SK-N-MC (cell line): ENCODE data around the gene APP.
"Not testable (repeated sequence)": the region's sequence is repeated elsewhere in the genome, so short reads cannot be mapped to it uniquely, and the experiment has no call there.

Source experiments
- DNase-seq: peaks from one replicate; pipeline ENCODE4 v3.0.0-alpha.2; 2011; ENCODE audit warnings: low read depth, low spot score
- H3K27ac ChIP-seq: fragments of 200-600 bp; sonication (generic); 2 replicates; pipeline ENCODE4 v1.5.1; 2016; ENCODE audit warnings: mixed run types
- H3K36me3 ChIP-seq: fragments of 200-600 bp; sonication (generic); 2 replicates; pipeline ENCODE4 v1.6.1; 2017; ENCODE audit warnings: antibody characterized with exemption, low read length, mixed read lengths; ENCODE audit not compliant: insufficient read depth
- H3K4me3 ChIP-seq: fragments of 200-600 bp; sonication (generic); 2 replicates; pipeline ENCODE4 v1.5.1; 2016
- H3K9ac ChIP-seq: fragments of 200-600 bp; sonication (generic); 2 replicates; pipeline ENCODE4 v1.8.0; 2017; ENCODE audit warnings: mixed run types, mixed read lengths; ENCODE audit not compliant: insufficient read length
- H3K9me3 ChIP-seq: fragments of 200-600 bp; sonication (generic); 2 replicates; pipeline ENCODE4 v1.6.1; 2017; ENCODE audit warnings: low read depth, mild to moderate bottlenecking, antibody characterized with exemption, low read length, moderate library complexity, mixed read lengths
- EZH2 ChIP-seq: fragments of 200-600 bp; sonication (generic); IDR thresholded peaks from one replicate; pipeline ENCODE4 v1.6.1; 2017; ENCODE audit warnings: antibody characterized with exemption
- FOXP2 ChIP-seq: optimal IDR thresholded peaks from 2 replicates; pipeline ENCODE3; 2011; ENCODE audit warnings: mild to moderate bottlenecking, moderate library complexity; ENCODE audit not compliant: insufficient read depth; ENCODE audit errors: extremely low read length, control extremely low read depth
- POLR2AphosphoS5 ChIP-seq: IDR thresholded peaks from 2 replicates; pipeline ENCODE4 v1.6.1; 2012; ENCODE audit warnings: mild to moderate bottlenecking, low read depth, low read length, borderline replicate concordance

The APP gene

GRCh38 chr21:26140164-26140579 is 30.4 kb downstream of the APP start:
- Histone ChIP-seq H3K4me3 (no peak overlapping the region), H3K9ac (no peak overlapping the region), H3K9me3 (no peaks in the 10 kb centered on the region), H3K27ac (no peak overlapping the region), H3K36me3 (peaks cover 38% of the 10 kb centered on the region)
- TF ChIP-seq POLR2AphosphoS5 (no peak), FOXP2 (no peak), EZH2 (no peak)
- no peak for DNase-seq

GRCh38 chr21:26138615-26139257 is 31.8 kb downstream of the APP start:
- TF ChIP-seq POLR2AphosphoS5: no peak
- no peak for TF ChIP-seq FOXP2
- no peak for TF ChIP-seq EZH2
- DNase-seq: no peak
- Histone ChIP-seq H3K36me3 (peaks cover 29% of the 10 kb centered on the region), H3K9ac (no peak overlapping the region), H3K27ac (peak overlapping the region; percentile 22; the same call in 1 of the 2 replicates), H3K4me3 (no peak overlapping the region), H3K9me3 (no peaks in the 10 kb centered on the region)

DNA sequence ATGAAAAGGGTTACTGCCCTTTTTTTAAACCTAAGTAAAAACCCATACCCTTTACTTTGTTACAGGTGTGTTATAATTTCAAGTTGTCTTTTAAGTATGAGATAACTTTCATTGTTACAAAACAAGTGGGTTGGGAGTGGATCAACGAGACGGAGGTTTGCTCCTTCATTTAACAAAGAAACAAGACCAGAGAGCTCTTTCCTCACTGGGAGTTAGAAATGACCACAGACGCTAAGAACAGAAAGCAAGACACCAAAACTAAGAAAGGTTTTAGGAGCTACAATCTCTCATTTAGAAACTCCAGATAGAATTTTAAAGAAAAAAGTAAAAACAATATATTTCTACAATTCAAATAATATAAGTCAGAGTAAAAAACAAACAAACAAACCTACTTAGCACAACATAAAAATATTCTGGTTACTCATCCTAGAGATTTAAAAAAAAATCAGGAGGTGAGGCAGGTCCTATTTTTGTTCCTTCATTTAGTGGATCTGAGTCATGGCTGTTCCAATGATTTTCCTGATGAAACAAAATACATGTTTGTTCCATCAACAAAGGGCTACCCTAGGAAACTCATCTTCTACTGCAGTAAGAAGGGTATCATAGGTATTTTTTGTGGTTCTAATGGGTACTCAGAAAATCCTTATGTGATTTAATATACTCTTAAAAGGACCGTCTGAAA is 33.0 kb downstream of the APP start:
- Histone ChIP-seq H3K4me3 (no peak overlapping the region), H3K36me3 (peaks cover 27% of the 10 kb centered on the region), H3K27ac (no peak overlapping the region), H3K9ac (no peak overlapping the region), H3K9me3 (no peaks in the 10 kb centered on the region)
- no peak for DNase-seq
- TF ChIP-seq EZH2 (no peak), FOXP2 (no peak), POLR2AphosphoS5 (no peak)

- no peak overlapping the region for H3K27ac ChIP-seq
- H3K4me3 ChIP-seq: no peak overlapping the region
- H3K9me3 ChIP-seq: no peaks in the 10 kb centered on the region
- H3K9ac ChIP-seq: no peak overlapping the region
- H3K36me3 ChIP-seq: peaks cover 18% of the 10 kb centered on the region
- DNase-seq: no peak
- TF ChIP-seq FOXP2 (no peak), EZH2 (no peak), POLR2AphosphoS5 (no peak)
Observed at GRCh38 chr21:26136671-26137070, 33.9 kb downstream of the APP start.

GRCh38 chr21:26135520-26135919 is 35.0 kb downstream of the APP start:
- H3K9me3 ChIP-seq: no peaks in the 10 kb centered on the region
- no peak for DNase-seq
- H3K9ac ChIP-seq: no peak overlapping the region
- no peak overlapping the region for H3K27ac ChIP-seq
- peaks cover 12% of the 10 kb centered on the region for H3K36me3 ChIP-seq
- TF ChIP-seq POLR2AphosphoS5 (no peak), EZH2 (no peak), FOXP2 (no peak)
- no peak overlapping the region for H3K4me3 ChIP-seq

DNA sequence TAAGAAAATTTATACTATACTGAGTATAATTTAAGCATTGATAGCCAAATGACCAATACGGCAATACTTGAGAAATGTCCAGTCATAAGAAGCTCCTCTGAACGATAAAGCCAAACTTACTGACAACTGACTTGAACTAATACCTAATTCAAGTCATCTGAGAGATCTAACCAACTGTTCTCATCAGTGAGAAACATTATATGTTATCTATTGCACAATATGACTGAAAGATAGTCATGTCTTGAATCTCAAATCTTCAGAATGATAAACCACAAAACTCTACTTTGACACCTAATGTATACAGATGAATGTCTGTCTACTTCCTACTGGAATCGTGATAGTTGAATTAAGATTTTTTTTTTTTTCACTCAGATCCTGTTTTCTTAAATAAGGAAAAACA is 39.0 kb downstream of the APP start:
- DNase-seq: no peak
- no peak overlapping the region for H3K9ac ChIP-seq
- no peaks in the 10 kb centered on the region for H3K9me3 ChIP-seq
- H3K4me3 ChIP-seq: no peak overlapping the region
- TF ChIP-seq FOXP2: no peak
- no peak for TF ChIP-seq POLR2AphosphoS5
- no peak for TF ChIP-seq EZH2
- H3K36me3 ChIP-seq: peaks cover 9% of the 10 kb centered on the region; the same call in 1 of the 2 replicates
- no peak overlapping the region; the same call in 1 of the 2 replicates for H3K27ac ChIP-seq

GRCh38 chr21:26131053-26131452 is 39.5 kb downstream of the APP start:
- not testable (repeated sequence) for DNase-seq, H3K9me3 ChIP-seq, H3K27ac ChIP-seq, H3K36me3 ChIP-seq, H3K9ac ChIP-seq, H3K4me3 ChIP-seq

- H3K4me3 ChIP-seq: no peak overlapping the region
- H3K9me3 ChIP-seq: no peaks in the 10 kb centered on the region
- no peak for DNase-seq
- H3K27ac ChIP-seq: peak overlapping the region; percentile 74
- no peak overlapping the region for H3K9ac ChIP-seq
- TF ChIP-seq FOXP2 (no peak), EZH2 (no peak)
- peaks cover 9% of the 10 kb centered on the region; the same call in 1 of the 2 replicates for H3K36me3 ChIP-seq
Observed at GRCh38 chr21:26130249-26130881, 40.2 kb downstream of the APP start.

GRCh38 chr21:26127918-26128317 is 42.7 kb downstream of the APP start:
- no peaks in the 10 kb centered on the region for H3K9me3 ChIP-seq
- TF ChIP-seq POLR2AphosphoS5 (no peak), EZH2 (no peak), FOXP2 (no peak)
- DNase-seq: no peak
- H3K27ac ChIP-seq: peak overlapping the region; percentile 79
- H3K4me3 ChIP-seq: peak overlapping the region; percentile 39
- peak overlapping the region; percentile 43 for H3K9ac ChIP-seq
- H3K36me3 ChIP-seq: peaks cover 5% of the 10 kb centered on the region; the same call in 1 of the 2 replicates
